NCI-H146 treated with DMSO at 0.1 percent for 48 hours (cell line): Measurements from ENCODE around the gene OR1F1.
"Not testable (repeated sequence)": the region's sequence is repeated elsewhere in the genome, so short reads cannot be mapped to it uniquely, and the experiment has no call there.

ENCODE experiments used
- DNase-seq: peaks from one replicate; lab custom pipeline; 2025; ENCODE audit not compliant: unreplicated experiment; lab: John Stamatoyannopoulos, UW

Gene OR1F1

DNA sequence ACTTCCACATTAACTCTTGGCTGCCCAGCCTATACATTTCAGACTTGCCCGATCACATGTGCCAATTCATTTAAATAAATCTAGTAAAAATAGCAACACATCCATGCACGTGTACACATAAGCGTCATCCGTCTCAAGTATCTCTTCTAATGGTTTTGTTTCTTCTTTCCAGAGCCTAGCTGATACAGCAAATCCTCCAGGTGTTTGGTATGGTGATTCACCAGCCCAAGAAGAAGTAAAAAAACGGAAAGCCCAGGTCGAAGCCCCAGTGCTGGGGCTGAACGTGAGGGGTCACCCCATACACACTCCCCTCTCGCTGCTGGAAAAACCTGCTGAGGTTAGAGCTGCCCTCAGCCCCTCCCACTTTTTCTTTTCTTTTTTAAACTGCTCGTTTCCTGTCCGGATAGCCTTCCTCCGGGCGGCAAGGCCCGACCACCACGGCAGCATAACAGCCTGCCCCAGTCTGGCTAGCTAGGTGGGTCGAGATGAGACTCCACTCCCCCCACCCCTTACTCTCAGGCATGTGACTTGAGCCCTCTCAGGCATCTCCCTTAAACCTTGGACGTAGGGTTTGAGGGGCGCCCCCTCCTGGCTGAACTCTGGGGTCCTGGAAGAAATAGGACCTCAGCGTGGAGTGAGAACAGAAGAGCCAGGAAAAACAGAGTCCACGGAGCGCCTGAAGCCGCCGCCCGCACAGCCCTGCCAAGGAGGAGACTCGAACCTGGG is 13.9 kb upstream of the OR1F1 start:
- no peak for DNase-seq

DNA sequence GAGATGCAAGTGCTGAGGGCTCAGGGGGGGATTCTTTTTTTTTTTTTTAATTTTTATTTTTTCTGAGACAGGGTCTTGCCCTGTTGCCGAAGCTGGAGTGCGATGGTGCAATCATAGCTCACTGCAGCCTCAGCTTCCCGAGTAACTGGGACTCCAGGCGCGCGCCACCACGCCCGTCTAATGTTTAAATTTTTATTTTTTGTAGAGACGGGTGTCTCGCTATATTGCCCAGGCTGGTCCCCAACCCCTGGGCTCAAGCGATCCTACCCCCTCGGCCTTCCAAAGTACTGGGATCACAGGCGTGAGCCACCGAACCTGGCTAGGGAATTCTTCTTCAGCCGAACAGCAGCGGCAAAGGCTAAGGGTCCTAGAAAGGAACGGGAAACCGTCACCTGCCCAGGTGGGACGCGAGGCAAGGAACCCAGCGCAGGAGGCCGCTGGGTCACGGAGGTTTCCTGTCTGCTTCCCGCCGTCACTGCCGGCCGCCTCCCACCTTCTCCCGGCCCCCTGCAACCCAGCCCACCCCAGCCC is 13.3 kb upstream of the OR1F1 start:
- DNase-seq = no peak

DNA sequence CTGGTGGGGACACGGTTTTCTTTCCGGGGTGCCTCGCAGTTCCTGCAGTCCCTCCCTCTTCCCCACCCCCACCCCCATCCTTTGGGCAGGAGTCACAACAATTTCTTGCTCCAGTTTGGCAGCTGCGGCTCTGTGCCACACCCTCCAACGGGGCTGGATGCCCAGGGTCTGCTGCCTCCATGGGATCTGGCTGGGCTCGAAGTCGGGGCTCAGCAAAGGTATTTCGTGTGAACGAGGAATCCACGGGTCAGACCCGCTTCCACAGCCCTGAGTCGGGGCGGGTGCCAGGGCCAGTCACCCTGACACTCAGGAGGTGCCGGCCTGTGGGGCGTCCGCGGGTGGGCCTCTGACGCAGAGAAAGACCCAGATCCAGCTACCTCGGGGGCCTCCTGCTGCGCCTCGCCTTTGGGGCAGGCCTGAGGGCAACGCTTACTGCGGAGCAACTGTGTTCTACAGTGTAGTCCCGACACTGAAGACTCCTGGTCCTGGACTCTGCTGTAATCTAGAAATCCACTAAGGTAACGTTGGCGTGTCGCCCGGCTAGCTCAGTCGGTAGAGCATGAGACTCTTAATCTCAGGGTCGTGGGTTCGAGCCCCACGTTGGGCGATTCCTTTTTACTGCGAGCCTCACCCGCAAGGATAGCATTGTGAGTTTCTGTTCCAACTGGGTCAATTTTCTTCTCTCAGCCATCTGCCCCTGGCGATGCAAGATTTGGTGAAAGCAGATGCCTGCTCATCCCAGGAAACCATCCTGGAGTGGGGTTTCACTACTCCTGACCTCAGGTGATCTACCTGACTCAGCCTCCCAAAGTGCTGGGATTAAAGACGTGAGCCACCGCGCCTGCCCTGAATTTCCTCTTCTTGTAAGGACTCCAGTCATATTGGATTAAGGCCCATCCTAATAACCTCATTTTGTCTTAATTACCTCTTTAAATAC is 12.6 kb upstream of the OR1F1 start:
- peak; percentile 68 for DNase-seq

DNA sequence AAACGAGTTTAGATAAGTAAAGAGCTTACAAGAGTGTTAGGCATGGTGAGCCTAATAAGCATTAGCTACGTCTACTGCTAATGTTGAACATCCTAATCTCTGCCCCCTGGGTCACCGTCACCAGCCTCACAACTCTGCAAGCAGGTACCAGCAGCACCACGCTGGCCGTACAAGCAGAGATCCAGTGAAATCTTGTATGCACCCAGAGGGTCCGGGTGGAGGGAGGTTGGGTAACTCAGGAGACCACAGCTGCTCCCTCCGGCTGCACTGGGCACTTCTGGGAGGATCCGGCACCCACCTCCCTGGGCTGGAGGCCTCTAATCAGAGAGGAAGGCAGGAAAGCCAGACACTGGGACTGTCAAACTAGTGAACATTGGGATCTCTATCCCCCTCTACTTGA is 8.4 kb upstream of the OR1F1 start:
- DNase-seq = no peak

DNA sequence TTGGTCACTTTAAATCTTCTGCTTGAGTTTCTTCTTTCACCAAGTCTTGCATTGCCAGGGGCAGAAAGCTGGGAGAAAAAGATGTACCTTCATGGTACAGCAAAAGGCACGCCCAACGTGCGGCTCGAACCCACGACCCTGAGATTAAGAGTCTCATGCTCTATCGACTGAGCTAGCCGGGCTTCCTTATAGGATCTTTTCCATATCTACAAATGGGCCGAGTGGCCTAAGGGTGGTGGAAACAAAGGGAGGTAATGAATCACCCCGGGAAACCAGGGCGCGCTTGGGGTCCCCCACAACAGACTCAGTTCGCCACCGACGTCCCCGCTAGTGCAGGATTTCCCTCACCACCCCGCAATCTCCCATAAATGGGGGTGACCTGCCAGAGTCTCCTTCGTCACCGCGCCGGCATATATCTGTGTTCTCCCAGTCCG is 7.5 kb upstream of the OR1F1 start:
- peak; percentile 40 for DNase-seq

DNA sequence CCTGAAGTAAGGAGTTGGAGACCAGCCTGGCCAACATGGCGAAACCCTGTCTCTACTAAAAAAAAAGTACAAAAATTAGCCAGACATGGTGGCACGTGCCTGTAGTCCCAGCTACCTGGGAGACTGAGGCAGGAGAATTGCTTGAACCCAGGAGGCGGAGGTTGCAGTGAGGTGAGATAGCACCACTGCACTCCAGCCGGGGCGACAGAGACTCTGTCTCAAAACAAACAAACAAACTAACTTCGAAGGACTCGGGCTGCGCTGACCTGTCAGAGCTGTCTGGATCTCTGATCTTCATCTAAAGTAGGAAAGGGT is 5.8 kb upstream of the OR1F1 start:
- DNase-seq = not testable (repeated sequence)

DNA sequence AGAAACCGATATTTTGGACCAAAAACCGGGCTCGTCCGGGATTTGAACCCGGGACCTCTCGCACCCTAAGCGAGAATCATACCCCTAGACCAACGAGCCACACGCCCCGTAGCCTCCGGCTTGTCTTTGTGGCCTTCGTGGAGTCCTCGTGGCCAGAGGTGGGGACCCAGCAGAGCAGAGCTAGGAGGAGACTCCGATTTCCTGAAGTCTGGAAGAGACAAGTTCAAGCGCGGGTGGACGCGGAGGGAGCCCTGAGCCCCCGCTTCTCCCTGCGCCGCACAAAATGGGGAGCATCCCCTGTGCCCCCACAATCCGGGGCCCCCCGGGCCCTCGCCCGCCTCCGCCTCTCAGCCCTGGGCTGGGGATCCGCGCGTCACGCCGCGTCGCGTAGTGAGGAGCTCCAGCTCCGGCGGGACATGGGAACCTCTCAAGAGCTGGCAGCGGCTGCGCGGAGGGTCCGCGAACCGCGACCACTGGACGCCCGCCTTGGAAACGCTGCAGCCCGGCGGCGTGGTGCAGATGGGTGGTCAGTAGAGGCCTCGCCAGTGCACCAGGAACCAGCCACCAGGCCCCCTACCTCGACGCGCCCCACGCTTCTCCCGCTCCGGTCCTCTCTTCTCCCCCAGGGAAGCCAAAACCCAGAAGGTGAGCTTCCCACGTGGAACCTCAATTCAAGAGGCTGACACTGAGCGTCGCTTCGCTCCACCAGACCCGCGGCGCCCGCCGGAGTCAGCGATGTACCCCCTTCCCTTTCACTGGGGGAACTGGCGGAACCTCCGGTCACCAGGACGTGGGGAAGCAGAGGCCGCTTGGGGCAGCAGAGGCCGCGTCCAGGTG is 5.2 kb upstream of the OR1F1 start:
- no peak for DNase-seq

DNA sequence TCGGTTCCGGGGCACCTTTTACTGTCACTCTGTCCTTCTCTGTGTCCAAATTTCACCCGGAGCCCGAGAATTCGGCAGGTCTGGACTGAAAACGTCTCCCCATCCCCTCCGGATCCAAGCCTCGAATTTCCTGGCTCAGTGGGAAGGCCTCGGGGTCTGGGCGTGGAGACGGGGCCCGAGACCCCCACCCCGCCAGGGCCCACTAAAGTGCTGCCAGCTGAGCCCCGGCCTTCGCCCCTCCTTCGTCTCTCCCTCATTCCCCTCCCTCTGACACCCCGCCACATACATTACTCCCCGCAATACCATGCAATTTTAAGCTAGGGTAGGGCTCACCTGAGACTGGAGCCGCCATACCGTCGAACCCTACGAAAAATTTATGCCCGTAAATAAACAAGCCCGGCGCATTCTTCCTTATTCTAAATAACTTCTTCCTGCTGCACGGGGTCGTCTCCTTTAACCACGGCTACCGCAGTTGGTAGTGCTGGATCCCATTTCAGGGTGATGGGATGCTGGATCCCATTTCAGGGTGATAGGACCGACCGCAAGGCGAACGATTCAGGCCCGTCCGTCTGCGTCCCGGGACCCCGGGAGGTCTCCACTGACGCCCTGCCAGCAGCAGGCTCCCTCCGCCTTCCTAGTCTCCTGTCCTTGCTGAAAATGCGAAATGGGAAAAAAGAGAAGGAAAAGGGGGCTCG is 4.4 kb upstream of the OR1F1 start:
- no peak for DNase-seq

DNA sequence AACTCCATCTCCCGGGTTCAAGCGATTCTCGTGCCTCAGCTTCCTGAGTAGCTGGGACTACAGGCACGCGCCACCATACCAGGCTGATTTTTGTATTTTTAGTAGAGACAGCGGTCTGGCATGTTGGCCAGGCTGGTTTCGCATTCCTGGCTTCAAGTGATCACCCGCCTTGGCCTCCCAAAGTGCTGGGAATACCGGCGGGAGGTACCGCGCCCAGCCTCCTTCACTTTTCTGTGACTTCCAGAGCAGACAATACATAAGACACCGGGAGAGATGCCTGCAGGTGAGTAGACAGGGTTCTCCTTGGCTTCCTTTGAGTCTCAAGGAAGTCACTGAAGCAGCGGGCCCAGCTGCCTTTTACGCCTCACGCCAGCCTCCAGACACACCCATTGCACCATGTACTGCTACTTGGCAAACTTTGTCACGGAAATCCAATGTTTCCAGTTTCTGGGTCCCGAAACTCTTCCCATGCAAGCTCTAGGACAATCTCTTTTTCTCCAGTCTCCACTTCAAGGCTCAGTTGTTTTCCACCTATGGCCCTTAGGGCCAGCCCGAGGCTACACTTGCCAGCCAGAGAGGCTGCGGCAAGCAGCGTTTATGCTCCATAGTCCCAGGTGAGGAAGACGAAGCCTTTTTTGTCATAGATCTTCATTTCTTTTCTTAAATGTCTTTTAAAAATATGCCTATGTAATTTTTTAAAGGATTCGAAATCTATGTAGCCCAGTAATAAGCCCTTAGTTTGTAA is 886 bp upstream of the OR1F1 start:
- DNase-seq = no peak

DNA sequence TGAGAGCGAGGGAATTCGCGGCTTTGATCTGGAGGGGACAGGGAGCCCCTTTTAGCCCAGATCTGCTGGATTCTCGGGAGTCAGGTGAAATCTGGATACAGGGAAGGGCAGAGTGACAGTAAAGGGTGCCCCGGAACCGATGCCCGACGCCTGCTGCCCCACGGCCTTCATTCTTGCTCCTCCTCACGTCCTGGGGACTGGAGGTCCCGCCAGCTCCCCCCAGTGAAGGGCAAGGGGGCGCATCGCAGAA is 596 bp downstream of the OR1F1 start:
- DNase-seq = no peak

DNA sequence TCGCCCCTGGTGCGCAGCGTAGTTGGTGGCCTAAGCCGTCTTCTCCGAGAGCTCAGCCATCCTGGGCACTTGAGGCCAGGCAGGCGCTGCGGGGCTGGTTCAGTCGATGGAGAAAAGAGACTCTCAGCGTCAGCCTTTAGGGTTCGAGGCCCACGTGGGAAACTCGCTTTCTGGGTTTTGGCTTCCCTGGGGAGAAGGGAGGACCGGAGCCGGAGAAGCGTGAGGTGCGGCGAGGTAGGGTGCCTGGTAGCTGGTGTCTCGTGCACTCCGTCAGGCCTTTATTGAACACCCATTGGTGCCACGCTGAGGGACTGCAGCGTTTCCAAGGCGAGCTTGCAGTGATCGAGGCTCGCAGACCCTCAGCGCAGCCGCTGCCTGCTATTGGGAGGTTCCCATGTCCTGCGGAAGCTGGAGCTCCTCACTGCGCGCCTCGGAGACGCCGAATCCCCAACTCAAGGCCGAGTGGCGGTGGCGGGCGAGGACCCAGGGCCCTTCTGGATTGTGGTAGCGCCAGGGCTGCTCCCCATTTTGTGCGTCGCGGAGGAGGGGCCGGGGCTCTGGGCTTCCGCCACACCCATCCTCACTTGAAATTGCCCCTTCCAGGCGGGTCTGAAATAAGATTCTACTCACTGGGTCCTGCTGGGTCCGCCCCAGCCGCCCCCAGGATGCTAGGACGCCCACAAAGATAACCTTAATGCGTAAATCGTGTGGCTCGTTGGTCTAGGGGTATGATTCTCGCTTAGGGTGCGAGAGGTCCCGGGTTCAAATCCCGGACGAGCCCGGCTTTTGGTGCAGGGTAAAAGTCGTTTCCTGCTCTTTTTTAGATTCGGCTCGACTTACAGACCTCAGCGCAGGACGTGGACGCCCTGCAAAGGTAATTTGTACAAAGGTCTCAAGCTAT is 1.2 kb downstream of the OR1F1 start:
- no peak for DNase-seq

DNA sequence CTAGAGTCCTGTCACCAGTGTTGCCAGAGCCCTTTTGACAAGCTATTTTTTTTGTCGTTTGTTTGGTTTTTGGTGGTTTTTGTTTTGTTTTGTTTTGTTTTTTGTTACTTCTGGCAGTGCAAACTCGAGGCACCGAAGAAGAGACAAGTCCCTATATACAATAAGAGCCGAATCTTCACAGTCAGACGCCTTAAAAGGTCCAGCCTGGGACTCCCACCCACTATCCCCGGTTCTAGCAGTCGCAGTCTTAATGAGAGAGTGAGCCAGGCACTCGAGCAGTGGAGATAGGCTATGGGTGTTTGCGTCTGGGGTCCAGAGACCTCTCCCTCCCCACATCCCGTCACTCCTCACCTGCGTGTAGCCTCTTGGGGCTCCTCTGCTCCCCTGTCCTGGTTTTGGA is 1.9 kb downstream of the OR1F1 start:
- DNase-seq = no peak

DNA sequence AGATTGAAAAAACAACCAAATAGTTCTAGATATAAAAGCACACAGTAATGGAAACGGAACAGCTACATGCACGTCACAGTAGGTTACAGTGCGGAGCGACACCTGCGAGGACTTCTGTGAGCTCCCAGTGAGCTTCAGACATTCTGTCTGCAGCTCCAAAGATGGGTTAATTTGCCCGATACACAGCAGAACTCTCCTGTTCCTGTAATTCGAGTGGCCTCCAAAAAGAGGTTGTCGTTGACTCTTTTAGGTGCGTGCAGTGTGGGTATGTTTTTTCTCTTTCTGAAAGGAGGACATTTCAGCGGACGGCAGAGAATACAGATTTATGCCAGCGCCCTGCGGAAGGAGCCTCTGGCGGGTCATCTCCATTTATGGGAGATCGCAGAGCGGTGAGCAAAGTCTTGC is 2.9 kb downstream of the OR1F1 start:
- peak; percentile 39 for DNase-seq

DNA sequence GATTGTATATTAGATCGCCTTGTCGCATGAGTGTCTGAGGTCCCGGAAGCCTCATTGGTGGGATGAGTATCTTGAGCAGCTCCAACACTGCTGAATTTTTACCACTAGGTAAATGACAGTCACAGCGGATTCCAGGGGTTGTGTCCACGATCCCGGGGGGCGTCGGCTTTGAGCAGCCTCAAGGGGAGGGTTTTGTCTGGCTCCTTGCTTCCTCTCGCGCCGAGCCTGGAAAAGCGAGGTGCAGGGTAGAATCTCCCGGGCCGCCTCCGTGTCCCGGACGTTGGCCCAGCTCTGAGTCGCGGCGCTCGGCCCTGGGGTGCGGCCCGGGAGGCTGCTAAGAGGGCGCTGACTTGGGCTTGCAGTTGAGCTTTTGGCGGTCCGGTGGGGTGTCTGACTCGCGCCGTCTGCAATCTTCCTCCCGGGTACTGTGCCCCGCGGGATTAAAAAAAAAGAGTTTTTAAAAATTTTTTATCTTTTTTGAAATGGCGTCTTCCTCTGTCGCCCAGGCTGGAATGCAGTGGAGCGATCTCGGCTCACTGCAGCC is 4.5 kb downstream of the OR1F1 start:
- no peak for DNase-seq

DNA sequence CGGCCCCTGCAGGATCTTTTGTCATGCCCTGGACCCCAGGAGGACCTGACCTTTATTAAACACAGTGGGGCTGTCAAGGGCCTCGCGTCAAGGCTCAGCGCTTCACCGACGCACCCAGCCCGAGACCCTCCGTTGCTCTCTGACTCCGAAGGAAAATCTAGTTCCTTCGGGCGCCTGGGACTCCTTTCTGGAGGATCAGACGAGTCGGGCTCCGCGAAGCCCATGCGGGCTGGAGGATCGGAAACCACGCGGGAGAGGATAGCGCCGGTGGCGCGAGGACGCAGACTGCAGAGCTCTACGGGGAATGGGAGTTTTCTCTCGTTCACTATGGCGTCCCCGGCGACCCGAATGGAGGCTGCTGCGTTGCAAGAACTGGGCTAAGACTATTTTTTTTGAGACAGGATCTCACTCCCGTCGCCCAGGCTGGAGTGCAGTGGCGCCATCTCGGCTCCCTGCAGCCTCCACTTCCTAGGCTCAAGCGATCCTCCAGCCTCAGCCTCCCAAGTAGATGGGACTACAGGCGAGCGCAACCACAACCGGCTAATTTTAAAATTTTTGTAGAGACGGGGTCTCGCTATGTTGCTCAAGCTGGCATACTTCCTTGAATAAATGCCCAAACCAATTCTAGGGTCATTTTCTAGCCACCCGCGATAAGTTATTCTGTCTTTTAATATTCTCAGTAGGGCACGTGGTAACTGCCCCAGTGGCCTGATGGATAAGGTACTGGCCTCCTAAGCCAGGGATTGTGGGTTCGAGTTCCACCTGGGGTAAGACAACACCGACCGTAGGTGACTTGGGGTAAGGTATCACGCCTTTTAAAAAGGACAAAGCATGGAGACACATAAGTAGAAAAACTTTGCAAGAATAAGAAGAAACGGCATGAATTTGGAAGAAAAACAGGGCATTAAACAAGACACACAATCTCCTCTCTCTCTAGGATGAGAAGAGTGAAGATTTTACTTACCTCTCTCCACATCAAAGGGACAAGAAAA is 5.5 kb downstream of the OR1F1 start:
- DNase-seq = no peak

DNA sequence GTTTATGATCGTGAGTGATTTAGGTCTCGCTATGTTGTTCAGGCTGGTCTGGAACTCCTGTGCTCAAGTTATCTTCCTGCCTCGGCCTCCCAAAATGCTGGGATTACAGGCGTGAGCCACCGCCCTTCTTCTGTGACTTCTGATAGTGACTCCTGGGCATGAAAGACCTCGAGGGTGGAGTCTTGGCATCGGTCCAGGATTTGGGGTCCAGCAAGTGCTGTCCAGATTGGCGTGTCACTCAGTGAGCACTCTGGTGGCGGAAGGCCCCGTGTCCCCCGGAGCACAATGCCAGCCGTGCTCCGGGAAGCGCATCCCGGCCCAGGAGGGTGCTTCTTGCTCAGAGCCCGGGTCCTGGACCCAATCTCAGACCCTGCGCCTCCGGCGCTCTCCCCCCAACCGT is 6.8 kb downstream of the OR1F1 start:
- no peak for DNase-seq

DNA sequence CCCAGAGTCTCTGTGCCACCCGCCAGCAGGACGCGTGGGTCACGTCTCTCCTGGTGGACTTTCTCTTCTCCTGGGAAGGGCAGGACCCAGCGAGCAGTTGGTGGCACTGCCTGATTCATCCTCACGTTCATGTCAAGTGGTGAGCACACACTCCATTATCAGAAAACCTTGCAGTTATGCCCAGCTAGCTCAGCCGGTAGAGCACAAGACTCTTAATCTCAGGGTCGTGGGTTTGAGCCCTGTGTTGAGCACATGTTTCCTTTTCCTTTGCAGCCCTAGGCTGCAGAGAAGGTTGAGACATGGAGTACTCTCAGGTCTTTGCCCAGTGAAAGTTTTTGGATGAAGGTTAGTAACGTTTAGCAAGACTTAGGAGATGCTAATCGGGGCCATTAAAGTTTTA is 8.0 kb downstream of the OR1F1 start:
- no peak for DNase-seq
